Endodermal cell (in vitro differentiated cells): ENCODE measurements around the gene CTPS2. TPM values are rescaled to one million over a fixed set of nuclear protein-coding genes. Genes with fewer than 3 reads are reported as not detected.
A peak's percentile ranks its signal among the peaks of the same experiment; 100 is the strongest.

ENCODE experiments used
- DNase-seq: peaks from one replicate; pipeline ENCODE4 v3.0.0-alpha.2; 2017
- H3K27ac ChIP-seq: 2 replicates; pipeline ENCODE4 v1.5.1; 2013; ENCODE audit warnings: mild to moderate bottlenecking, low read depth, low read length, moderate library complexity
- H3K27me3 ChIP-seq: 2 replicates; pipeline ENCODE4 v1.6.1; 2013; ENCODE audit warnings: mild to moderate bottlenecking, low read length, moderate library complexity; ENCODE audit not compliant: insufficient read depth, control insufficient read depth, poor library complexity, severe bottlenecking
- H3K36me3 ChIP-seq: 2 replicates; pipeline ENCODE4 v1.7.0; 2013; ENCODE audit warnings: mild to moderate bottlenecking, low read length, moderate library complexity; ENCODE audit not compliant: control insufficient read depth, insufficient read depth
- H3K4me1 ChIP-seq: one replicate; pipeline ENCODE4 v1.7.0; 2013; ENCODE audit warnings: low read length; ENCODE audit not compliant: control insufficient read depth, insufficient read depth
- H3K4me3 ChIP-seq: 2 replicates; pipeline ENCODE4 v1.5.1; 2013; ENCODE audit warnings: mild to moderate bottlenecking, low read length, moderate library complexity
- H3K9ac ChIP-seq: 2 replicates; pipeline ENCODE4 v1.6.1; 2013; ENCODE audit warnings: mild to moderate bottlenecking, low read length, moderate library complexity; ENCODE audit not compliant: poor library complexity, severe bottlenecking; ENCODE audit errors: extremely low read depth
- H3K9me3 ChIP-seq: 2 replicates; pipeline ENCODE4 v1.6.1; 2013; ENCODE audit warnings: mild to moderate bottlenecking, low read length, moderate library complexity; ENCODE audit not compliant: control insufficient read depth
- H3K27ac Mint-ChIP-seq: 2 replicates; pipeline ENCODE4 v1.8.0; 2020; ENCODE audit warnings: mixed read lengths
- H3K27me3 Mint-ChIP-seq: 2 replicates; pipeline ENCODE4 v1.8.0; 2021; ENCODE audit warnings: mild to moderate bottlenecking, mixed read lengths; ENCODE audit not compliant: insufficient read depth
- H3K36me3 Mint-ChIP-seq: 2 replicates; pipeline ENCODE4 v1.8.0; 2020; ENCODE audit warnings: low read depth, mixed read lengths
- H3K4me1 Mint-ChIP-seq: 2 replicates; pipeline ENCODE4 v1.8.0; 2020; ENCODE audit warnings: mixed read lengths
- H3K4me3 Mint-ChIP-seq: 2 replicates; pipeline ENCODE4 v1.8.0; 2020; ENCODE audit warnings: mild to moderate bottlenecking, moderate library complexity, mixed read lengths
- H3K9me3 Mint-ChIP-seq: 2 replicates; pipeline ENCODE4 v1.8.0; 2020; ENCODE audit warnings: mild to moderate bottlenecking, mixed read lengths
- WGBS, 2 experiments: methylation state at CpG; one replicate each; pipeline versions ENCODE4 v1.1.5 to v1.1.7; 2013; ENCODE audit warnings: missing lambda C conversion rate in 2 of 2, mixed read lengths in 1 of 2; ENCODE audit not compliant: insufficient coverage in 1 of 2, insufficient read length in 1 of 2; 5-methylcytosine and 5-hydroxymethylcytosine counted together
- total RNA-seq, 2 donors: library from RNA; stranded (reverse); fragmentation: NEBNext Ultra II Directional in 1 of 2; extraction: Animal tissue kit (Norgen Biotek cat#: 25700) in 1 of 2; gene quantifications; 2 replicates in 1 of 2; 3 replicates in 1 of 2; pipeline ENCODE4 v1.2.1, GENCODE V29; 2021
- TF ChIP-seq, protein P1 (sequence below): fragments of 200-600 bp; sonication (generic); conservative IDR thresholded peaks from 2 replicates; pipeline ENCODE4 v1.5.0; 2021; ENCODE audit warnings: antibody characterized with exemption, mild to moderate bottlenecking

Gene CTPS2
- total RNA-seq, 2 donors from 2014 or later = 33.5 to 71.1 TPM

DNA sequence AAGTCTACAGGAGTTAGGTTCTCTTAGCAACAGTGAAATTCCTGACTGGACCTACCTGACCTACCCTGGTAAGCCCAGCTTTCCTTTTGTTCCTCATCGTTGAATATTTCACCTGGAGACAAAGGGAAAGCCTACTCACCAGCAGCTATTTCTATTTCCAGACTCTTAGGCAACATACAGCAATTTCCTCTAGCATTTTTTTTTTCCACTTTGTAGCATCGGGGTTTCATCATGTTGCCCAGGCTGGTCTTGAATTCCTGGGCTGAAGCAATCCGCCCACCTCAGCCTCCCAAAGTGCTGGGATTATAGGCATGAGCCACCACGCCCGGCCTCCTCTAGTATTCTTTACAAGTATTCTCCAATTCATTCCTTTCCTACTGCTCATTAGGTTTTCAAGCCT lies 69.3 kb downstream of the CTPS2 start:
- DNase-seq = peak; percentile 24
- TF ChIP-seq, protein P1, sequence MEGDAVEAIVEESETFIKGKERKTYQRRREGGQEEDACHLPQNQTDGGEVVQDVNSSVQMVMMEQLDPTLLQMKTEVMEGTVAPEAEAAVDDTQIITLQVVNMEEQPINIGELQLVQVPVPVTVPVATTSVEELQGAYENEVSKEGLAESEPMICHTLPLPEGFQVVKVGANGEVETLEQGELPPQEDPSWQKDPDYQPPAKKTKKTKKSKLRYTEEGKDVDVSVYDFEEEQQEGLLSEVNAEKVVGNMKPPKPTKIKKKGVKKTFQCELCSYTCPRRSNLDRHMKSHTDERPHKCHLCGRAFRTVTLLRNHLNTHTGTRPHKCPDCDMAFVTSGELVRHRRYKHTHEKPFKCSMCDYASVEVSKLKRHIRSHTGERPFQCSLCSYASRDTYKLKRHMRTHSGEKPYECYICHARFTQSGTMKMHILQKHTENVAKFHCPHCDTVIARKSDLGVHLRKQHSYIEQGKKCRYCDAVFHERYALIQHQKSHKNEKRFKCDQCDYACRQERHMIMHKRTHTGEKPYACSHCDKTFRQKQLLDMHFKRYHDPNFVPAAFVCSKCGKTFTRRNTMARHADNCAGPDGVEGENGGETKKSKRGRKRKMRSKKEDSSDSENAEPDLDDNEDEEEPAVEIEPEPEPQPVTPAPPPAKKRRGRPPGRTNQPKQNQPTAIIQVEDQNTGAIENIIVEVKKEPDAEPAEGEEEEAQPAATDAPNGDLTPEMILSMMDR = no peak
- Mint-ChIP-seq H3K27ac (peak overlapping the region; percentile 44), H3K9me3 (no peaks in the 10 kb centered on the region), H3K4me1 (peaks cover 24% of the 10 kb centered on the region), H3K27me3 (no peaks in the 10 kb centered on the region), H3K4me3 (no peak overlapping the region), H3K36me3 (peaks cover 81% of the 10 kb centered on the region)
- no peaks in the 10 kb centered on the region for H3K27me3 ChIP-seq
- H3K9me3 ChIP-seq = peaks cover 4% of the 10 kb centered on the region
- no peaks in the 10 kb centered on the region for H3K4me1 ChIP-seq
- H3K4me3 ChIP-seq = no peak overlapping the region
- 93 to 100% methylated on average over 1 to 5 of the region's 5 CpGs for WGBS, 2 experiments
- H3K36me3 ChIP-seq = peaks cover 5% of the 10 kb centered on the region
- no peak overlapping the region for H3K27ac ChIP-seq
- H3K9ac ChIP-seq = no peak overlapping the region

DNA sequence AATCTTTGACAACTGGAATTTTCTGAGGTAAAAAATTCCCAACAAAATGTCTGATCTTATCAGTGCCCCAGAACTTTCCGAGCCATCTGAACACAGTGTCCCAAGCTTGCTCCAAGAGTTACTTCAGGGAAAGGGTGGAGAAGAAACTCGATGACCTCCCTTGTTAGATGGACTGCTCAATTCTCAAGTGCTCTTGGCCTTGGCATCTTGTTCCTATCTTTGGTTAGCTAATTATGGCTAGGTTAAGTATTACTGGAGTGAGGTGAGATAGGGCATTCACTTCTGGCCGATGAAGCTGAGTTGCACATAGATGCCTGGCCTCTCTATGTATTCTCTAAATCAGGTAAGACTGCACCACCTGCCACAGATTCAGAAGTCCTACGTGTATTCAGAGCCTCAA lies 71.6 kb downstream of the CTPS2 start:
- Histone ChIP-seq H3K27me3 (no peaks in the 10 kb centered on the region), H3K4me1 (no peaks in the 10 kb centered on the region), H3K36me3 (peaks cover 4% of the 10 kb centered on the region), H3K27ac (no peak overlapping the region), H3K9ac (no peak overlapping the region), H3K4me3 (no peak overlapping the region), H3K9me3 (no peaks in the 10 kb centered on the region)
- TF ChIP-seq, protein P1 = no peak
- WGBS, 2 experiments = 100% methylated on average over 1 to 4 of the region's 4 CpGs
- H3K27me3 Mint-ChIP-seq = no peaks in the 10 kb centered on the region
- H3K9me3 Mint-ChIP-seq = peaks cover 7% of the 10 kb centered on the region
- no peak overlapping the region for H3K4me3 Mint-ChIP-seq
- no peak overlapping the region for H3K27ac Mint-ChIP-seq
- DNase-seq = no peak
- peaks cover 14% of the 10 kb centered on the region for H3K4me1 Mint-ChIP-seq
- H3K36me3 Mint-ChIP-seq = peaks cover 83% of the 10 kb centered on the region

DNA sequence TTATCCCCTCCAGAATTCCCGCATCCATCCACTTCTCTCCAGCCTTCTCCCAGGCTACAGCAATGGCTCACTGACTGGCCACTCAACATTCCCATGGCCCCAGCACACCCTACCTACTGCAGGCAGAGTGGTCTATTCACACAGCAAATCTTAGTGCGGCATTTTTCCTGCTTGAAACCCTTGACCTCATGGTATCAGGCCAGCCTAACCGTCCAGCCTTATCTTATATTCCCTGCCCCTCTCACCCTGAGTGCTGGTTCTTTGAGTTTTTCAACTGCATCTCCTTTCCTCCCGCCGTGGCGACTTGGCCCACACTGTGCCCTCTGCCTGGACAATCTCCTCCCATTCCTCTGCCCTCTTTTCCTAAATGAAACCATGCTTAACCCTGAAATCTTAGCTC lies 72.5 kb downstream of the CTPS2 start:
- WGBS, 2 experiments = 94 to 100% methylated on average over 1 to 6 of the region's 6 CpGs
- Mint-ChIP-seq H3K27me3 (no peaks in the 10 kb centered on the region), H3K4me3 (no peak overlapping the region), H3K36me3 (peaks cover 81% of the 10 kb centered on the region), H3K27ac (peak overlapping the region; percentile 57), H3K9me3 (peaks cover 8% of the 10 kb centered on the region), H3K4me1 (peaks cover 14% of the 10 kb centered on the region)
- Histone ChIP-seq H3K9me3 (no peaks in the 10 kb centered on the region), H3K9ac (no peak overlapping the region), H3K36me3 (peaks cover 4% of the 10 kb centered on the region), H3K27me3 (no peaks in the 10 kb centered on the region), H3K4me1 (no peaks in the 10 kb centered on the region), H3K4me3 (no peak overlapping the region), H3K27ac (no peak overlapping the region)
- no peak for DNase-seq
- TF ChIP-seq, protein P1 = no peak
